DND-41 (cell line): Measurements from ENCODE around the gene UBC.

Source experiments
- ATAC-seq: fragments of 200-7000 bp; cut with Tn5 transposase; 3 replicates; pipeline ENCODE4 v1.9.1; 2021; ENCODE audit warnings: low read depth; ENCODE audit not compliant: insufficient read depth
- DNase-seq: peaks from one replicate; pipeline ENCODE4 v3.0.0-alpha.2; 2020
- H2AFZ ChIP-seq: 2 replicates; pipeline ENCODE4 v1.6.0; 2012; ENCODE audit warnings: low read depth, low read length
- H3K27ac ChIP-seq: 2 replicates; pipeline ENCODE4 v1.5.1; 2012; ENCODE audit warnings: low read length, inconsistent platforms
- H3K27me3 ChIP-seq: fragments of 200-600 bp; sonication (generic); 2 replicates; pipeline ENCODE4 v1.6.0; 2012; ENCODE audit warnings: low read length, mild to moderate bottlenecking, inconsistent platforms; ENCODE audit not compliant: insufficient read depth, poor library complexity
- H3K36me3 ChIP-seq: 2 replicates; pipeline ENCODE4 v1.5.1; 2012; ENCODE audit warnings: low read length, inconsistent platforms; ENCODE audit not compliant: insufficient read depth
- H3K4me1 ChIP-seq: 2 replicates; pipeline ENCODE4 v1.5.1; 2012; ENCODE audit warnings: mild to moderate bottlenecking, low read length; ENCODE audit not compliant: insufficient read depth
- H3K4me2 ChIP-seq: 2 replicates; pipeline ENCODE4 v1.6.0; 2012; ENCODE audit warnings: mild to moderate bottlenecking, moderate library complexity, low read length, inconsistent platforms; ENCODE audit not compliant: insufficient read depth
- H3K4me3 ChIP-seq, 2 experiments: fragments of 200-600 bp in 1 of 2; shearing (Covaris generic) in 1 of 2; 2 replicates each; pipeline ENCODE4 v1.5.1; 2012 to 2016; ENCODE audit warnings: inconsistent platforms in 2 of 2, low read length in 2 of 2, mild to moderate bottlenecking in 2 of 2, low read depth in 1 of 2, moderate library complexity in 1 of 2
- H3K79me2 ChIP-seq: 2 replicates; pipeline ENCODE4 v1.6.0; 2012; ENCODE audit warnings: low read length, inconsistent platforms; ENCODE audit not compliant: insufficient read depth
- H3K9ac ChIP-seq: 2 replicates; pipeline ENCODE4 v1.6.0; 2012; ENCODE audit warnings: low read depth, mild to moderate bottlenecking, inconsistent platforms, low read length, moderate library complexity
- H3K9me3 ChIP-seq: 2 replicates; pipeline ENCODE4 v1.5.1; 2012; ENCODE audit warnings: low read length, moderate library complexity, mild to moderate bottlenecking, inconsistent platforms; ENCODE audit not compliant: insufficient read depth, severe bottlenecking
- H4K20me1 ChIP-seq: 2 replicates; pipeline ENCODE4 v1.6.0; 2012; ENCODE audit warnings: low read length; ENCODE audit not compliant: insufficient read depth
- EZH2 ChIP-seq: IDR thresholded peaks from 3 replicates; pipeline ENCODE4 v1.6.1; 2012; ENCODE audit warnings: borderline replicate concordance, low read depth, mild to moderate bottlenecking, moderate library complexity, low read length, inconsistent platforms; ENCODE audit not compliant: severe bottlenecking
- TF ChIP-seq, protein P1 (sequence below): IDR thresholded peaks from 2 replicates; pipeline ENCODE4 v1.5.1; 2012; ENCODE audit warnings: borderline replicate concordance, low read length, moderate library complexity, mild to moderate bottlenecking; ENCODE audit not compliant: poor library complexity, severe bottlenecking; ENCODE audit errors: extremely low read depth

Gene UBC

GRCh38 chr12:124909831-124910560 is 4.5 kb downstream of the UBC start:
- Histone ChIP-seq H2AFZ (no peak overlapping the region), H3K27ac (0 out of 2 replicates have a peak overlapping the region, but pooled peaks have one; percentile 15), H4K20me1 (peaks cover 43% of the 10 kb centered on the region), H3K27me3 (no peaks in the 10 kb centered on the region), H3K4me2 (no peak overlapping the region), H3K4me3 (no peak overlapping the region), H3K4me1 (peaks cover 24% of the 10 kb centered on the region), H3K9me3 (no peaks in the 10 kb centered on the region), H3K36me3 (peaks cover 35% of the 10 kb centered on the region), H3K9ac (no peak overlapping the region), H3K79me2 (peaks cover 36% of the 10 kb centered on the region)
- no peak for ATAC-seq
- no peak for DNase-seq
- TF ChIP-seq, protein P1, sequence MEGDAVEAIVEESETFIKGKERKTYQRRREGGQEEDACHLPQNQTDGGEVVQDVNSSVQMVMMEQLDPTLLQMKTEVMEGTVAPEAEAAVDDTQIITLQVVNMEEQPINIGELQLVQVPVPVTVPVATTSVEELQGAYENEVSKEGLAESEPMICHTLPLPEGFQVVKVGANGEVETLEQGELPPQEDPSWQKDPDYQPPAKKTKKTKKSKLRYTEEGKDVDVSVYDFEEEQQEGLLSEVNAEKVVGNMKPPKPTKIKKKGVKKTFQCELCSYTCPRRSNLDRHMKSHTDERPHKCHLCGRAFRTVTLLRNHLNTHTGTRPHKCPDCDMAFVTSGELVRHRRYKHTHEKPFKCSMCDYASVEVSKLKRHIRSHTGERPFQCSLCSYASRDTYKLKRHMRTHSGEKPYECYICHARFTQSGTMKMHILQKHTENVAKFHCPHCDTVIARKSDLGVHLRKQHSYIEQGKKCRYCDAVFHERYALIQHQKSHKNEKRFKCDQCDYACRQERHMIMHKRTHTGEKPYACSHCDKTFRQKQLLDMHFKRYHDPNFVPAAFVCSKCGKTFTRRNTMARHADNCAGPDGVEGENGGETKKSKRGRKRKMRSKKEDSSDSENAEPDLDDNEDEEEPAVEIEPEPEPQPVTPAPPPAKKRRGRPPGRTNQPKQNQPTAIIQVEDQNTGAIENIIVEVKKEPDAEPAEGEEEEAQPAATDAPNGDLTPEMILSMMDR, result no peak
- no peak for TF ChIP-seq EZH2

DNA sequence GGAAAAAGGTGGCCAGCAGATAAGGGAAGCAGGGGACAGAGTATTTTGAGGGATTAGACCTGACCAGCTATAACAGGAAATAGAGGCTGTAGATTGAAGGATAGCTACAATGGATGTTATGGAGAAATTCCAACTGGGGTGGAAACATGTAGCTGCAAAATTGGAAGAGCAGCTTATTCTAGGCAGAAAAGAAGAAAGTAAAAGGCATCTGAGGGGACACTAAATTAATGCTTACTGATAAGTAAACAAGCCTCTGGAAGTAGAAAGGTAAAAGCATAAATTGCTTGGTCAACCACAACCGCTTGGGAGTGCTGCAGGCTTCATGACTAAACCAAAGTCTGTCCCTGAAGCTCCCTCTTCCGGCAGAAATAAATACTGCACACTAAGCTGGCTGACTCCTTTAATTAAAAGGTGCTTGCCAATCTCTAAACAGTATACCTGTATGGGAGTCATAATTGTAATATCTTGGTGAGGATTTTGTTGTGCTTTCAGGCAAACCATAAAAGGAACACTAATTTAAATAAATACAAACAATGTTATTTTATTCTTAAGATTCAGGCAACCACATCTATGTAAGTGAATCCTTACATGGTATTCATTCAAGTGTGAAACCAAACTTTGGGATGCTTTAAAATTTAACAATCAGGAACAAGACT is 7.7 kb downstream of the UBC start:
- no peak overlapping the region for H3K9ac ChIP-seq
- H3K27me3 ChIP-seq, result no peaks in the 10 kb centered on the region
- peaks cover 12% of the 10 kb centered on the region; the same call in 1 of the 2 replicates for H3K79me2 ChIP-seq
- ATAC-seq (peak; percentile 91), DNase-seq (peak; percentile 91)
- no peaks in the 10 kb centered on the region for H3K9me3 ChIP-seq
- H3K4me3 ChIP-seq, result no peak overlapping the region
- TF ChIP-seq, protein P1, result peak; percentile 99
- no peak for TF ChIP-seq EZH2
- peaks cover 22% of the 10 kb centered on the region for H4K20me1 ChIP-seq
- H2AFZ ChIP-seq, result no peak overlapping the region; the same call in 1 of the 2 replicates
- H3K4me1 ChIP-seq, result peaks cover 13% of the 10 kb centered on the region
- peak overlapping the region; percentile 25; the same call in 1 of the 2 replicates for H3K27ac ChIP-seq
- H3K36me3 ChIP-seq, result peaks cover 14% of the 10 kb centered on the region
- no peak overlapping the region for H3K4me2 ChIP-seq

GRCh38 chr12:124904306-124905098 is 9.9 kb downstream of the UBC start:
- Histone ChIP-seq H3K9ac (no peak overlapping the region), H3K9me3 (no peaks in the 10 kb centered on the region), H3K36me3 (no peaks in the 10 kb centered on the region), H3K4me2 (no peak overlapping the region), H3K4me3 (no peak overlapping the region), H2AFZ (no peak overlapping the region), H3K79me2 (no peaks in the 10 kb centered on the region), H3K27me3 (no peaks in the 10 kb centered on the region), H3K4me1 (peaks cover 5% of the 10 kb centered on the region), H3K27ac (no peak overlapping the region), H4K20me1 (0 out of 2 replicates have a peak, but pooled peaks cover 2% of the 10 kb centered on the region)
- no peak for ATAC-seq
- DNase-seq, result no peak
- TF ChIP-seq, protein P1, result no peak
- TF ChIP-seq EZH2, result no peak
